ENCODE data around the gene SIN3A. TPM values are rescaled to one million over a fixed set of nuclear protein-coding genes. Genes with fewer than 3 reads are reported as not detected.
"Not testable (repeated sequence)": the region's sequence is repeated elsewhere in the genome, so short reads cannot be mapped to it uniquely, and the experiment has no call there.

Gene SIN3A
- total and polyA plus RNA-seq, 4 donors: 6.8 to 21.9 (median 13.3) TPM

DNA sequence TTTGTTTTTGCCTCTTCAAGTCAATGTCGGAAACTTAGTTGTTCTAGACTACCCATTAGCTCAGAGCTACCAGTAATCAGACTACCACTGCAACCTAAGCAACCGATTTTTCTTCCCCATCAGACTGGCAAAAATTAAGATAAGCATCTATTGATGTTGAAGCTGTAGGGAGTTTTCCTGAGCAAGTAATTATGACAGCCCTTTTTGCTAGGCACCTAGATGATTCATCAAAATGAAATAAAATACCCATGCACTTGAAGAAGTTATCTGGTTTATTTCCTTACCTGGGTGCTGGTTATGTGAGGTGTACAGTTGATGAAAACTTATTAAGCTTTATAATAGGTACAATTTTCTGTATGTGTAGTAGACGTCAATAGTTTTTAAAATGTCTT, 116.2 kb downstream of the SIN3A start:
- Histone ChIP-seq H3K9ac (ENCODE audit: low read depth in 1 of 2, low read length in 2 of 2) (peak overlapping the region; percentile 5 to 47), H3K27me3 (ENCODE audit: control insufficient read depth in 4 of 4, insufficient read depth in 4 of 4, low read length in 3 of 4) (no peaks in the 10 kb centered on the region), H3K4me3 (ENCODE audit: low read depth in 1 of 3, low read length in 3 of 3) (peak overlapping the region; percentile 76 to 98 (median 93)), H3K36me3 (ENCODE audit: control insufficient read depth in 4 of 4, insufficient read depth in 3 of 4, low read depth in 1 of 4, low read length in 3 of 4) (peaks cover 0 to 9% (median 4%) of the 10 kb centered on the region in 4 donors), H3K9me3 (ENCODE audit: control insufficient read depth in 4 of 4, low read length in 3 of 4) (no peaks in the 10 kb centered on the region), H3K4me1 (ENCODE audit: control insufficient read depth in 4 of 4, insufficient read depth in 4 of 4, low read length in 3 of 4) (peaks cover 0 to 18% (median 15%) of the 10 kb centered on the region in 4 donors), H3K27ac (ENCODE audit: low read depth in 1 of 2, low read length in 2 of 2) (no peak overlapping the region)
- DNase-seq (ENCODE audit: low spot score): no peak
- no peak for TF ChIP-seq HNF4A (conservative IDR thresholded peaks at IDR 0.05)
- TF ChIP-seq TAF1 (conservative IDR thresholded peaks at IDR 0.05): no peak
- TF ChIP-seq, protein P1, sequence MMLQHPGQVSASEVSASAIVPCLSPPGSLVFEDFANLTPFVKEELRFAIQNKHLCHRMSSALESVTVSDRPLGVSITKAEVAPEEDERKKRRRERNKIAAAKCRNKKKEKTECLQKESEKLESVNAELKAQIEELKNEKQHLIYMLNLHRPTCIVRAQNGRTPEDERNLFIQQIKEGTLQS (IDR thresholded peaks at IDR 0.05): no peak
- no peak for TF ChIP-seq NR2F2 (IDR thresholded peaks at IDR 0.05)
- TF ChIP-seq FOXA2 (IDR thresholded peaks at IDR 0.05): no peak
- TF ChIP-seq RXRA (IDR thresholded peaks at IDR 0.05): no peak
- TF ChIP-seq, protein P2, sequence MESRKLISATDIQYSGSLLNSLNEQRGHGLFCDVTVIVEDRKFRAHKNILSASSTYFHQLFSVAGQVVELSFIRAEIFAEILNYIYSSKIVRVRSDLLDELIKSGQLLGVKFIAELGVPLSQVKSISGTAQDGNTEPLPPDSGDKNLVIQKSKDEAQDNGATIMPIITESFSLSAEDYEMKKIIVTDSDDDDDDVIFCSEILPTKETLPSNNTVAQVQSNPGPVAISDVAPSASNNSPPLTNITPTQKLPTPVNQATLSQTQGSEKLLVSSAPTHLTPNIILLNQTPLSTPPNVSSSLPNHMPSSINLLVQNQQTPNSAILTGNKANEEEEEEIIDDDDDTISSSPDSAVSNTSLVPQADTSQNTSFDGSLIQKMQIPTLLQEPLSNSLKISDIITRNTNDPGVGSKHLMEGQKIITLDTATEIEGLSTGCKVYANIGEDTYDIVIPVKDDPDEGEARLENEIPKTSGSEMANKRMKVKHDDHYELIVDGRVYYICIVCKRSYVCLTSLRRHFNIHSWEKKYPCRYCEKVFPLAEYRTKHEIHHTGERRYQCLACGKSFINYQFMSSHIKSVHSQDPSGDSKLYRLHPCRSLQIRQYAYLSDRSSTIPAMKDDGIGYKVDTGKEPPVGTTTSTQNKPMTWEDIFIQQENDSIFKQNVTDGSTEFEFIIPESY (IDR thresholded peaks at IDR 0.05): no peak
- 40% methylated on average over 3 of the region's 3 CpGs for WGBS

DNA sequence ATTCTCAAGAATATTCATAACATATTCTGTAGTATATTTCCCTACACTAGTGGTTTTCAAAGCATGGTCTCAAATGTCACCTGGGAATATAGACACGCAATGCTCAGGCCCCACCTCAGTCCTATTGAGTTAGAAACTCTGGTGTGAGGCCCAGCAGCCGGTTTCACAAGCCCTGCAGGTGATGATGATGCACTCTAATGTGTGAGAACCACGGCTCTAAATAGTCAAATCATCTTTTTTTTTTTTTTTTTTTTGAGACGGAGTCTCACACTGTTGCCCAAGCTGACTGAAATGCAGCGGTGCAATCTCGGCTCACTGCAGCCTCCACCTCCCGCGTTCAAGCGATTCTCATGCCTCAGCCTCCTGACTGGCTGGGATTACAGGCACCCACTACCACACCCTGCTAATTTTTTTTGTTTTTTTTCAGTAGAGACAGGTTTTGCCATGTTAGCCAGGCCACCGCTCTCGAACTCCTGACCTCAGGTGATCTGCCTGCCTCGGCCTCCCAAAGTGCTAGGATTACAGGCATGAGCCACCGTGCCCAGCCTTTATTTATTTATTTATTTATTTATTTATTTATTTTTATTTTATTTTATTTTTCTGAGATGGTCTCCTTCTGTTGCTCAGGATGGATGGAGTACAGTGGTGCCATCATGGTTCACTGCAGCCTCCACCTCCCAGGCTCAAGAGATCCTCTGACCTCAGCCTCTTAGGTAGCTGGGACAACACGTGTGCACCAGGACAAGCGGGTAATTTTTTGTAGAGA, 117.7 kb downstream of the SIN3A start:
- peaks cover 0 to 18% (median 15%) of the 10 kb centered on the region in 4 donors for H3K4me1 ChIP-seq (ENCODE audit: control insufficient read depth in 4 of 4, insufficient read depth in 4 of 4, low read length in 3 of 4)
- 94% methylated on average over 15 of the region's 15 CpGs for WGBS
- DNase-seq (ENCODE audit: low spot score); H3K4me3 ChIP-seq (ENCODE audit: low read depth in 1 of 3, low read length in 3 of 3); H3K36me3 ChIP-seq (ENCODE audit: control insufficient read depth in 4 of 4, insufficient read depth in 3 of 4, low read depth in 1 of 4, low read length in 3 of 4); H3K9ac ChIP-seq (ENCODE audit: low read depth in 1 of 2, low read length in 2 of 2); H3K27ac ChIP-seq (ENCODE audit: low read depth in 1 of 2, low read length in 2 of 2); H3K9me3 ChIP-seq (ENCODE audit: control insufficient read depth in 4 of 4, low read length in 3 of 4); H3K27me3 ChIP-seq (ENCODE audit: control insufficient read depth in 4 of 4, insufficient read depth in 4 of 4, low read length in 3 of 4): not testable (repeated sequence)

DNA sequence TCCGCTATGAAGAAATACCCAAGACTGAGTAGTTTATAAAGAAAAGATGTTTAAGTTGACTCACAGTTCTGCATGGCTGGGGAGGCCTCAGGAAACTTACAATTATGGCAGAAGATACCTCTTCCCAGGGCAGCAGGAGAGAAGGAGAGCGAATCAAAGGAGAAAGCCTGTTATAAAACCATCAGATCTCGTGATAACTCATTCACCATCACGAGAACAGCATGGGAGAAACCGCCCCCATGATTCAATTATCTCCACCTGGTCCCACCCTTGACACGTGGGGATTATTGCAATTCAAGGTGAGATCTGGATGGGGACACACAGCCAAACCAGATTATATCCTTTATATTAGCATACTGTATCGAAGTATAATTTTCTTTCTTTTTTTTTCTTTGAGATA, 119.4 kb downstream of the SIN3A start:
- WGBS: 76% methylated on average over 7 of the region's 7 CpGs
- H3K27ac ChIP-seq (ENCODE audit: low read depth in 1 of 2, low read length in 2 of 2); DNase-seq (ENCODE audit: low spot score); H3K4me3 ChIP-seq (ENCODE audit: low read depth in 1 of 3, low read length in 3 of 3); H3K36me3 ChIP-seq (ENCODE audit: control insufficient read depth in 4 of 4, insufficient read depth in 3 of 4, low read depth in 1 of 4, low read length in 3 of 4); H3K9me3 ChIP-seq (ENCODE audit: control insufficient read depth in 4 of 4, low read length in 3 of 4); H3K9ac ChIP-seq (ENCODE audit: low read depth in 1 of 2, low read length in 2 of 2); H3K27me3 ChIP-seq (ENCODE audit: control insufficient read depth in 4 of 4, insufficient read depth in 4 of 4, low read length in 3 of 4): not testable (repeated sequence)
- H3K4me1 ChIP-seq (ENCODE audit: control insufficient read depth in 4 of 4, insufficient read depth in 4 of 4, low read length in 3 of 4): peaks cover 0 to 18% (median 15%) of the 10 kb centered on the region in 4 donors

DNA sequence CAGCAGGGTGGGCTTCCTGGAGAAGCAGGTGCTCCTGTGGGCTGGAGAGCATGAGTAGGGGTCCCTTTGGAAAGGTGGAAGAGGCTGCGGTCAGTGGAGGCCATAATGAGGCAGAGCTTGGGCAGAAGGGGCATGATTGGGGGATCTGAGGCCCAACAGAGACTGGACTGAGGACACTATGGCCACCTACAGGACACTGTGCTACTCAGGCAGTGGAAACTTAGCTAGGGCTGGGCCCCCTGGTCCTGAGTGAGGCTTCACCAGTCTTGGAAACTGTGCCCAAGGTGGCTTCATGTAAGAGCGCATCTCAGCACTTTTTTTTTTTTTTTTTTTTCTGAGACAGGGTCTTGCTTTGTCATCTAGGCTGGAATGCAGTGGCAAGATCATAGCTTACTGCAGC, 121.9 kb downstream of the SIN3A start:
- H3K9ac ChIP-seq (ENCODE audit: low read depth in 1 of 2, low read length in 2 of 2): no peak overlapping the region
- H3K9me3 ChIP-seq (ENCODE audit: control insufficient read depth in 4 of 4, low read length in 3 of 4): no peaks in the 10 kb centered on the region
- DNase-seq (ENCODE audit: low spot score): no peak
- no peaks in the 10 kb centered on the region for H3K4me1 ChIP-seq (ENCODE audit: control insufficient read depth in 4 of 4, insufficient read depth in 4 of 4, low read length in 3 of 4)
- 99% methylated on average over 2 of the region's 2 CpGs for WGBS
- H3K4me3 ChIP-seq (ENCODE audit: low read depth in 1 of 3, low read length in 3 of 3): no peak overlapping the region
- H3K36me3 ChIP-seq (ENCODE audit: control insufficient read depth in 4 of 4, insufficient read depth in 3 of 4, low read depth in 1 of 4, low read length in 3 of 4): no peaks in the 10 kb centered on the region
- no peaks in the 10 kb centered on the region for H3K27me3 ChIP-seq (ENCODE audit: control insufficient read depth in 4 of 4, insufficient read depth in 4 of 4, low read length in 3 of 4)
- no peak overlapping the region for H3K27ac ChIP-seq (ENCODE audit: low read depth in 1 of 2, low read length in 2 of 2)
- TF ChIP-seq TAF1 (conservative IDR thresholded peaks at IDR 0.05): no peak
- TF ChIP-seq, protein P2 (IDR thresholded peaks at IDR 0.05): no peak
- TF ChIP-seq YY1 (IDR thresholded peaks at IDR 0.05): no peak
- TF ChIP-seq, protein P3, sequence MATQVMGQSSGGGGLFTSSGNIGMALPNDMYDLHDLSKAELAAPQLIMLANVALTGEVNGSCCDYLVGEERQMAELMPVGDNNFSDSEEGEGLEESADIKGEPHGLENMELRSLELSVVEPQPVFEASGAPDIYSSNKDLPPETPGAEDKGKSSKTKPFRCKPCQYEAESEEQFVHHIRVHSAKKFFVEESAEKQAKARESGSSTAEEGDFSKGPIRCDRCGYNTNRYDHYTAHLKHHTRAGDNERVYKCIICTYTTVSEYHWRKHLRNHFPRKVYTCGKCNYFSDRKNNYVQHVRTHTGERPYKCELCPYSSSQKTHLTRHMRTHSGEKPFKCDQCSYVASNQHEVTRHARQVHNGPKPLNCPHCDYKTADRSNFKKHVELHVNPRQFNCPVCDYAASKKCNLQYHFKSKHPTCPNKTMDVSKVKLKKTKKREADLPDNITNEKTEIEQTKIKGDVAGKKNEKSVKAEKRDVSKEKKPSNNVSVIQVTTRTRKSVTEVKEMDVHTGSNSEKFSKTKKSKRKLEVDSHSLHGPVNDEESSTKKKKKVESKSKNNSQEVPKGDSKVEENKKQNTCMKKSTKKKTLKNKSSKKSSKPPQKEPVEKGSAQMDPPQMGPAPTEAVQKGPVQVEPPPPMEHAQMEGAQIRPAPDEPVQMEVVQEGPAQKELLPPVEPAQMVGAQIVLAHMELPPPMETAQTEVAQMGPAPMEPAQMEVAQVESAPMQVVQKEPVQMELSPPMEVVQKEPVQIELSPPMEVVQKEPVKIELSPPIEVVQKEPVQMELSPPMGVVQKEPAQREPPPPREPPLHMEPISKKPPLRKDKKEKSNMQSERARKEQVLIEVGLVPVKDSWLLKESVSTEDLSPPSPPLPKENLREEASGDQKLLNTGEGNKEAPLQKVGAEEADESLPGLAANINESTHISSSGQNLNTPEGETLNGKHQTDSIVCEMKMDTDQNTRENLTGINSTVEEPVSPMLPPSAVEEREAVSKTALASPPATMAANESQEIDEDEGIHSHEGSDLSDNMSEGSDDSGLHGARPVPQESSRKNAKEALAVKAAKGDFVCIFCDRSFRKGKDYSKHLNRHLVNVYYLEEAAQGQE (IDR thresholded peaks at IDR 0.05): no peak
- TF ChIP-seq, protein P4, sequence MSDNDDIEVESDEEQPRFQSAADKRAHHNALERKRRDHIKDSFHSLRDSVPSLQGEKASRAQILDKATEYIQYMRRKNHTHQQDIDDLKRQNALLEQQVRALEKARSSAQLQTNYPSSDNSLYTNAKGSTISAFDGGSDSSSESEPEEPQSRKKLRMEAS (IDR thresholded peaks at IDR 0.05): no peak
- no peak for TF ChIP-seq NR2F2 (IDR thresholded peaks at IDR 0.05)
- TF ChIP-seq, protein P5, sequence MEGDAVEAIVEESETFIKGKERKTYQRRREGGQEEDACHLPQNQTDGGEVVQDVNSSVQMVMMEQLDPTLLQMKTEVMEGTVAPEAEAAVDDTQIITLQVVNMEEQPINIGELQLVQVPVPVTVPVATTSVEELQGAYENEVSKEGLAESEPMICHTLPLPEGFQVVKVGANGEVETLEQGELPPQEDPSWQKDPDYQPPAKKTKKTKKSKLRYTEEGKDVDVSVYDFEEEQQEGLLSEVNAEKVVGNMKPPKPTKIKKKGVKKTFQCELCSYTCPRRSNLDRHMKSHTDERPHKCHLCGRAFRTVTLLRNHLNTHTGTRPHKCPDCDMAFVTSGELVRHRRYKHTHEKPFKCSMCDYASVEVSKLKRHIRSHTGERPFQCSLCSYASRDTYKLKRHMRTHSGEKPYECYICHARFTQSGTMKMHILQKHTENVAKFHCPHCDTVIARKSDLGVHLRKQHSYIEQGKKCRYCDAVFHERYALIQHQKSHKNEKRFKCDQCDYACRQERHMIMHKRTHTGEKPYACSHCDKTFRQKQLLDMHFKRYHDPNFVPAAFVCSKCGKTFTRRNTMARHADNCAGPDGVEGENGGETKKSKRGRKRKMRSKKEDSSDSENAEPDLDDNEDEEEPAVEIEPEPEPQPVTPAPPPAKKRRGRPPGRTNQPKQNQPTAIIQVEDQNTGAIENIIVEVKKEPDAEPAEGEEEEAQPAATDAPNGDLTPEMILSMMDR (IDR thresholded peaks at IDR 0.05; ENCODE audit: low read depth, low read length, missing input control): no peak
- TF ChIP-seq RAD21 (IDR thresholded peaks at IDR 0.05): no peak
